Fibroblast of mammary gland (primary cell): ENCODE measurements around the gene CNTRL.
"Not testable (repeated sequence)": the region's sequence is repeated elsewhere in the genome, so short reads cannot be mapped to it uniquely, and the experiment has no call there.

ENCODE experiments used
- DNase-seq: peaks from one replicate; pipeline ENCODE4 v3.0.0-alpha.2; 2010; ENCODE audit warnings: low read depth
- H3K4me3 ChIP-seq: 2 replicates; pipeline ENCODE4 v1.5.1; 2011; ENCODE audit warnings: low read depth, mild to moderate bottlenecking, low read length, moderate library complexity; ENCODE audit not compliant: control insufficient read depth
- CTCF ChIP-seq: conservative IDR thresholded peaks from 2 replicates; pipeline ENCODE4 v1.5.1; 2011; ENCODE audit warnings: low read depth, low read length, inconsistent platforms; ENCODE audit not compliant: control insufficient read depth, insufficient read depth

The CNTRL gene

GRCh38 chr9:121034529-121034928 lies 40.2 kb upstream of the CNTRL start:
- no peak for TF ChIP-seq CTCF
- DNase-seq = no peak
- no peak overlapping the region for H3K4me3 ChIP-seq

- not testable (repeated sequence) for H3K4me3 ChIP-seq, DNase-seq
Observed at GRCh38 chr9:121035717-121036116, 39.0 kb upstream of the CNTRL start.

GRCh38 chr9:121038362-121038761 lies 36.4 kb upstream of the CNTRL start:
- no peak for TF ChIP-seq CTCF
- no peak for DNase-seq
- H3K4me3 ChIP-seq = no peak overlapping the region

- TF ChIP-seq CTCF = no peak
- no peak overlapping the region for H3K4me3 ChIP-seq
- DNase-seq = no peak
Observed at GRCh38 chr9:121038804-121039203, 36.0 kb upstream of the CNTRL start.

- no peak for TF ChIP-seq CTCF
- no peak overlapping the region for H3K4me3 ChIP-seq
- no peak for DNase-seq
Observed at GRCh38 chr9:121048175-121048574, 26.6 kb upstream of the CNTRL start.

GRCh38 chr9:121048618-121049017 lies 26.1 kb upstream of the CNTRL start:
- no peak for TF ChIP-seq CTCF
- H3K4me3 ChIP-seq = no peak overlapping the region
- no peak for DNase-seq

- TF ChIP-seq CTCF = no peak
- no peak for DNase-seq
- no peak within 1 kb of the TSS for H3K4me3 ChIP-seq
Observed at GRCh38 chr9:121050128-121050988, 24.4 kb upstream of the CNTRL start, which contains the start of gene C5. C5 (minus strand) TSS chr9:121050275; CDS start chr9:121050246, 29 bp downstream.
